ENCODE data around the gene DMRT2.

The DMRT2 gene

GRCh38 chr9:1102642-1102970 is 52.4 kb downstream of the DMRT2 start:
- peaks cover 17% of the 10 kb centered on the region for H3K27me3 ChIP-seq (ENCODE audit: insufficient read depth, low read length, poor library complexity)
- H3K4me2 ChIP-seq (ENCODE audit: insufficient read depth, low read length): no peak overlapping the region
- TF ChIP-seq EZH2 (IDR thresholded peaks at IDR 0.05; ENCODE audit: borderline replicate concordance, low read depth, low read length, severe bottlenecking): no peak
- no peak for TF ChIP-seq CTCF (IDR thresholded peaks at IDR 0.05; ENCODE audit: borderline replicate concordance, extremely low read depth, low read length, poor library complexity, severe bottlenecking)
- no peaks in the 10 kb centered on the region for H3K4me1 ChIP-seq (ENCODE audit: insufficient read depth, low read length)
- DNase-seq (no peak), ATAC-seq (ENCODE audit: insufficient read depth, low read depth) (no peak)
- no peaks in the 10 kb centered on the region for H3K9me3 ChIP-seq (ENCODE audit: insufficient read depth, low read length, severe bottlenecking)
- H3K79me2 ChIP-seq (ENCODE audit: insufficient read depth, low read length): no peaks in the 10 kb centered on the region
- no peak overlapping the region for H3K27ac ChIP-seq (ENCODE audit: low read length)
- no peak overlapping the region for H3K9ac ChIP-seq (ENCODE audit: low read depth, low read length)
- H3K4me3 ChIP-seq (ENCODE audit: low read depth in 1 of 2, low read length in 2 of 2): no peak overlapping the region
- H3K36me3 ChIP-seq (ENCODE audit: insufficient read depth, low read length): no peaks in the 10 kb centered on the region
- no peak overlapping the region for H2AFZ ChIP-seq (ENCODE audit: low read depth, low read length)
- H4K20me1 ChIP-seq (ENCODE audit: insufficient read depth, low read length): no peaks in the 10 kb centered on the region

Measured in DND-41 (cell line).